DOHH2 (cell line): Measurements from ENCODE around the gene GCH1.
"Not testable (repeated sequence)": the region's sequence is repeated elsewhere in the genome, so short reads cannot be mapped to it uniquely, and the experiment has no call there.

Experiments used
- H3F3A ChIP-seq: fragments of 200-600 bp; sonication (generic), shearing (Covaris generic); 2 replicates; pipeline ENCODE4 v1.6.0; 2016; ENCODE audit warnings: antibody characterized with exemption, mild to moderate bottlenecking; ENCODE audit not compliant: control insufficient read depth, insufficient read depth
- H3K27ac ChIP-seq: fragments of 200-600 bp; sonication (generic); 2 replicates; pipeline ENCODE4 v1.5.1; 2014; ENCODE audit warnings: low read depth, mild to moderate bottlenecking, low read length, moderate library complexity
- H3K27me3 ChIP-seq: fragments of 200-600 bp; sonication (generic); 2 replicates; pipeline ENCODE4 v1.6.1; 2014; ENCODE audit warnings: mild to moderate bottlenecking, low read length, mixed read lengths; ENCODE audit not compliant: control insufficient read depth
- H3K36me3 ChIP-seq: fragments of 200-600 bp; sonication (generic); 2 replicates; pipeline ENCODE4 v1.6.1; 2014; ENCODE audit warnings: mild to moderate bottlenecking, low read length, moderate library complexity, mixed read lengths; ENCODE audit not compliant: control insufficient read depth
- H3K4me1 ChIP-seq: fragments of 200-600 bp; sonication (generic); 2 replicates; pipeline ENCODE4 v1.6.1; 2014; ENCODE audit warnings: mild to moderate bottlenecking, low read length, mixed read lengths; ENCODE audit not compliant: control insufficient read depth
- H3K4me2 ChIP-seq: fragments of 200-600 bp; sonication (generic); 2 replicates; pipeline ENCODE4 v1.6.0; 2014; ENCODE audit warnings: mild to moderate bottlenecking, low read length, moderate library complexity
- H3K4me3 ChIP-seq: fragments of 200-600 bp; sonication (generic); 2 replicates; pipeline ENCODE4 v1.5.1; 2014; ENCODE audit warnings: mild to moderate bottlenecking, low read length, mixed read lengths
- H3K79me2 ChIP-seq: fragments of 200-600 bp; sonication (generic); 2 replicates; pipeline ENCODE4 v1.6.1; 2014; ENCODE audit warnings: mild to moderate bottlenecking, low read length, mixed read lengths; ENCODE audit not compliant: control insufficient read depth
- H3K9me2 ChIP-seq: fragments of 200-600 bp; sonication (generic); replicated peaks from 2 replicates; pipeline ENCODE4 v1.6.1; 2014; ENCODE audit warnings: mild to moderate bottlenecking, low read length, mixed read lengths; ENCODE audit not compliant: control insufficient read depth
- H3K9me3 ChIP-seq: fragments of 200-600 bp; sonication (generic); 2 replicates; pipeline ENCODE4 v1.6.1; 2014; ENCODE audit warnings: antibody characterized with exemption, low read length, mixed read lengths; ENCODE audit not compliant: control insufficient read depth, insufficient read depth
- H4K20me1 ChIP-seq: fragments of 200-600 bp; sonication (generic); 2 replicates; pipeline ENCODE4 v1.6.0; 2014; ENCODE audit warnings: low read depth, mild to moderate bottlenecking, antibody characterized with exemption, low read length, moderate library complexity; ENCODE audit not compliant: control insufficient read depth, insufficient read depth
- CTCF ChIP-seq: fragments of 200-600 bp; sonication (generic); IDR thresholded peaks from one replicate; pipeline ENCODE4 v1.5.1; 2014; ENCODE audit warnings: antibody characterized with exemption, mild to moderate bottlenecking, low read depth, low read length; ENCODE audit not compliant: poor library complexity, severe bottlenecking
- EZH2phosphoT487 ChIP-seq: fragments of 200-600 bp; sonication (generic); IDR thresholded peaks from 2 replicates; pipeline ENCODE4 v1.6.1; 2017; ENCODE audit warnings: borderline replicate concordance, mild to moderate bottlenecking, antibody characterized with exemption, low read length, moderate library complexity, mixed read lengths

Gene GCH1

GRCh38 chr14:54899573-54899972 is 3.1 kb downstream of the GCH1 start:
- no peaks in the 10 kb centered on the region for H3K27me3 ChIP-seq
- no peaks in the 10 kb centered on the region for H3K9me3 ChIP-seq
- H3K9me2 ChIP-seq: no peaks in the 10 kb centered on the region
- H3K27ac ChIP-seq: no peak overlapping the region
- H3K79me2 ChIP-seq: peaks cover 45% of the 10 kb centered on the region
- TF ChIP-seq CTCF (no peak), EZH2phosphoT487 (no peak)
- no peak overlapping the region for H3K4me2 ChIP-seq
- no peak overlapping the region for H3K4me3 ChIP-seq
- peaks cover 17% of the 10 kb centered on the region for H3K4me1 ChIP-seq
- H3K36me3 ChIP-seq: no peaks in the 10 kb centered on the region
- no peaks in the 10 kb centered on the region for H4K20me1 ChIP-seq
- H3F3A ChIP-seq: peaks cover 6% of the 10 kb centered on the region; the same call in 1 of the 2 replicates

- H3K9me2 ChIP-seq, H3K27ac ChIP-seq, H3K4me3 ChIP-seq, H3K4me2 ChIP-seq, H3F3A ChIP-seq, H3K27me3 ChIP-seq, H4K20me1 ChIP-seq, H3K9me3 ChIP-seq, H3K36me3 ChIP-seq: not testable (repeated sequence)
- peaks cover 12% of the 10 kb centered on the region for H3K4me1 ChIP-seq
- peaks cover 50% of the 10 kb centered on the region for H3K79me2 ChIP-seq
Observed at GRCh38 chr14:54897809-54898555, 4.6 kb downstream of the GCH1 start.

GRCh38 chr14:54895683-54896082 is 6.9 kb downstream of the GCH1 start:
- H3K27ac ChIP-seq: no peak overlapping the region

More at GRCh38 chr14:54895683-54896082, 6.9 kb downstream of the GCH1 start:
- Histone ChIP-seq H3K36me3 (no peaks in the 10 kb centered on the region), H3F3A (peaks cover 6% of the 10 kb centered on the region; the same call in 1 of the 2 replicates), H3K79me2 (peaks cover 52% of the 10 kb centered on the region), H3K9me3 (no peaks in the 10 kb centered on the region), H3K27me3 (no peaks in the 10 kb centered on the region), H3K4me3 (no peak overlapping the region), H3K4me2 (no peak overlapping the region), H3K9me2 (no peaks in the 10 kb centered on the region), H3K4me1 (peaks cover 9% of the 10 kb centered on the region), H4K20me1 (no peaks in the 10 kb centered on the region)
- TF ChIP-seq EZH2phosphoT487: no peak
- TF ChIP-seq CTCF: no peak
